ENCODE results near the gene SYCP2.

- TF ChIP-seq ZNF274 (IDR thresholded peaks at IDR 0.05; ENCODE audit: low read depth, low read length) (no peak), SUZ12 (IDR thresholded peaks at IDR 0.05; ENCODE audit: extremely low read depth, insufficient read depth, insufficient read length) (no peak)
Observed at GRCh38 chr20:59947376-59947775, 13.9 kb upstream of the SYCP2 start.
